ENCODE measurements around the gene SLC26A3.
"Not testable (repeated sequence)": the region's sequence is repeated elsewhere in the genome, so short reads cannot be mapped to it uniquely, and the experiment has no call there.

Gene SLC26A3

DNA sequence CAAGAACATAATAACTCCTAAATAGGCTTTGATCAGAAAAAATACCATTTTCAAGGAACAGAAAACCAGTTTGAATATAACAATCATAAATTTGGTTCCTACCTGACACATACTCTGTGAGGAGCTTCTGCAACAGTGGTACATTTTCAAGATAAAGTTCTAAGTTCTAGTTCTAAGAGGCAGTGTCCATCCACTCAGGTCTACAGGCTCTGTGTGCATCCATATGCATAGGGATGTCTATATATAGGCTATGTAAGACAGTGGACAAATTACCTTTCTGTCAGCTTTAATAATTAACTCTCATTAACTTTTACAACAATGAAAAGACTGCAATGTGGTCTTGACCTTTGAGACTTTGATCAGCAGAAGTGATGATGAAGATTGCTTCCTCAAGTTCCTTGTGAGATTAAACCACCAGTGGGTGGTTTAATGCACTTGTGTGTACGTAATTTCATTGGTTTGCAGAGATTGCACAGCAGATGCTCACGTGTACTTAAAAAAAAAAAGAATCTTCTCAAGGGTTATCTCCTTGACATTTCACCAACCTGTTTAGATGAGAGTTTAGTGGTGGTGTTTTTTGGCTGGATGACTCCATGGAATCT lies at the start of gene SLC26A3:
SLC26A3 (minus strand) TSS at position 215 of the 602 bp plus-strand sequence. CDS start 8,714 bp downstream, outside the sequence.
- Histone ChIP-seq H3K27ac (no peak within 1 kb of the TSS), H3K4me3 (no peak within 1 kb of the TSS)

DNA sequence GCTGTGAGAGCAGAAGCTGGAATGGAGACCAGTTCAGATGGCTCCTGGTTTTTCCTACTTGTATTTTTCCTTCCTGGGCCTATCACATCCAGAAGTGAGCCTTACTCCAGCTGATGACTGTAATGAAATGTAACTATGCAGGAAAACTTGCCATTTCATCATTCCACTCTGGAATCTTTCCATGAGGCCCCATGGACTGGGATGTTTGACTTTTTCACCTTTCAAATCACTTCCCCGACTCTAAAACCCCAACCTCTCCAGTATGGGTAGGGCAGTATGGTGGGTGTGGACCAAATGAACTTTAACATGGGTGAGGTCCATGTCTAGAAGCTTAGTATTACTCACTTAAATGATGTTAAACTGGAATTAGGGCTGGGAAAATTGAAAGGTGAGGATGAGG lies 47.6 kb upstream of the SLC26A3 start:
- H3K27ac ChIP-seq = no peak overlapping the region

DNA sequence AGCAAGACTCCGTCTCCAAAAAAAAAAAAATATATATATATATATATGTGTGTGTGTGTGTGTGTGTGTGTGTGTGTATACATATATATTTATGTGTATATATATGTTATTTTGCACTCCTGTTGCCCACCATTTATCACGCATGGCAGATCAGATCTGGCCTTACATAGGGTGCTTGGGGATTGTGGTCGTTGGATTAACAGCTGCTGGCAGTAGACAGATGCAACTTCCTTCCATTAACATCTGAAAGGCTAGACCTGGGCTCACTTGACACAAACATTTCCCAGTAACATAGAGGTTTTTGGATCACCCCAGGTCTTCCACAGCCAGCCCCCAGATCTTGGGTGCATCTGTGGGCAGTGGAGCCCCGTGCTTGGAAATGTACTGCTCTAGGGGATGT lies 47.2 kb upstream of the SLC26A3 start:
- H3K27ac ChIP-seq = no peak overlapping the region
- no peak overlapping the region for H3K4me3 ChIP-seq

More for the DNA sequence above, 47.6 kb upstream of the SLC26A3 start:
- no peak overlapping the region for H3K4me3 ChIP-seq

DNA sequence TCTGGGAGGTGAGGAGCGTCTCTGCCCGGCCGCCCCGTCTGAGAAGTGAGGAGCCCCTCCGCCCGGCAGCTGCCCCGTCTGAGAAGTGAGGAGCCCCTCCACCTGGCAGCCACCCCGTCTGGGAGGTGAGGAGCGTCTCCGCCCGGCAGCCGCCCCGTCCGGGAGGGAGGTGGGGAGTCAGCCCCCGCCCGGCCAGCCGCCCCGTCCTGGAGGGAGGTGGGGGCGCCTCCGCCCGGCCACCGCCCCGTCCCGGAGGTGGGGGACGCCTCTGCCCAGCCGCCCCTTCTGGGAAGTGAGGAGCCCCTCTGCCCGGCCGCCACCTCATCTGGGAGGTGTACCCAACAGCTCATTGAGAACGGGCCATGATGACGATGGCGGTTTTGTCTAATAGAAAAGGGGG lies 45.2 kb upstream of the SLC26A3 start:
- not testable (repeated sequence) for H3K27ac ChIP-seq, H3K4me3 ChIP-seq

DNA sequence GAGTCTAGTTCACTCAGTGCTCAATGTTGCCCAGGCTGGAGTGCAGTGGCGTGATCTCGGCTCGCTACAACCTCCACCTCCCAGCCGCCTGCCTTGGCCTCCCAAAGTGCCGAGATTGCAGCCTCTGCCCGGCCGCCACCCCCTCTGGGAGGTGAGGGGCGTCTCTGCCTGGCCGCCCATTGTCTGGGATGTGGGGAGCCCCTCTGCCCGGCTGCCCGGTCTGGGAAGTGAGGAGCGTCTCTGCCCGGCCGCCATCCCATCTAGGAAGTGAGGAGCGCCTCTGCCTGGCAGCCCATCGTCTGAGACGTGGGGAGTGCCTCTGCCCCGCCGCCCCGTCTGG lies 44.8 kb upstream of the SLC26A3 start:
- H3K27ac ChIP-seq, H3K4me3 ChIP-seq: not testable (repeated sequence)

DNA sequence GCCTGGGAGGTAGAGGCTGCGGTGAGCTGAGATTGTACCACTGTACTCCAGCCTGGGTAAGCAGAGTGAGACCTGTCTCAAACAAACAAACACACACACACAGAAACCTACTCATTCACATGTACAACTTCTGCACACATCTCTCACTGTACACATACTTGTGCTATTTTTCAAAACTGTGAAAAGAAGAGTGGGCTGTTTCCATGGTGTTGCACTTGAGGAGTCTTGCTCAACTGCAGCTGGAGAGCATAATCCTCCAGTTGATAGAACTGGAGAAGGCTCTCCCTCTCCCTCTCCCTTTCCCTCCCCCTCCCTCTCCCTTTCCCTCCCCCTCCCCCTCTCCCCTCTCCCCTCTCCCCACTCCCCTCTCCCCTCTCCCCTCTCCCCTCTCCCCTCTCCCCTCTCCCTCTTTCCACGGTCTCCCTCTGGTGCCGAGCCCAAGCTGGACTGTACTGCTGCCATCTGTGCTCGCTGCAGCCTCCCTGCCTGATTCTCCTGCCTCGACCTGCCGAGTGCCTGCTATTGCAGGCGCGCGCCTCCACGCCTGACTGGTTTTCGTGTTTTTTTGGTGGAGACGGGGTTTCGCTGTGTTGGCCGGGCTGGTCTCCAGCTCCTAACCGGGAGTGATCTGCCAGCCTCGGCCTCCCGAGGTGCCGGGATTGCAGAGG lies 44.3 kb upstream of the SLC26A3 start:
- Histone ChIP-seq H3K4me3 (no peak overlapping the region), H3K27ac (no peak overlapping the region)

DNA sequence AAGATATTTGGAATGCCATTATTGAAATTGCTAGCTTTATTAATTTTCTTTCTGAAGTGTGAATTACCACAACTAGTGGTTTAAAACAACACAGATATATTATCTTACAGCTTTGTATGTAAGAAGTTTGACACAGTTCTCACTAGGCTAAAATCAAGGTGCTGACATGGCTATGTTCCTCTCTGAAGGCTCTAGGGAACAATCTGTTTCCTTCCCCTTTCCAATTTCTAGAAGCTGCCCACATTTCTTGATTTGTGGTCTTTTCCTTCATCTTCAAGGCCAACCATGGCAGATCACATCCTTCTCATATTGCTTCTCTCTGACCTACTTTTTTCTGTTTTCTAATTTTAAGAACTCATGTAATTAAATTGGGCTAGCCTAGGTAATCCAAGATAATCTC lies 43.3 kb upstream of the SLC26A3 start:
- Histone ChIP-seq H3K27ac (no peak overlapping the region), H3K4me3 (no peak overlapping the region)

DNA sequence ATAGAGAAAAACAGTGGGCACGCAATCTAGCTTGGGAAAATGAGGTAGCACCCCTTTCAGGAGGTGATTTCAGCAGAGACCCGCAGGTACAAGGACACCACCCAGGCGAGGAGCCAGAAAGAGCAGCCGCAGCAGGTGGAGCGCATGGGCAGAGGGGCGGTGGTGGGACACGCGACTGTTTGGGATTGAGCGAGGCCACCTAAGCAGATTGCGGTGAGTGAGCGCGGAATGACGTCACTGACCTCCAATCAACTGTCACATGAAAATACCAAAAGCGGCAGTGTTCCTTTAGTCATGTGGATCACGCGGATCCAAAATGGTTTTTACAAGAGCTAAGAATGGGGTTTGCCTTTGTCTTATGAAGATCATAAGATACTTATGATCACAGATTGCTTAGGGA lies 40.2 kb upstream of the SLC26A3 start:
- no peak overlapping the region for H3K4me3 ChIP-seq
- no peak overlapping the region for H3K27ac ChIP-seq

DNA sequence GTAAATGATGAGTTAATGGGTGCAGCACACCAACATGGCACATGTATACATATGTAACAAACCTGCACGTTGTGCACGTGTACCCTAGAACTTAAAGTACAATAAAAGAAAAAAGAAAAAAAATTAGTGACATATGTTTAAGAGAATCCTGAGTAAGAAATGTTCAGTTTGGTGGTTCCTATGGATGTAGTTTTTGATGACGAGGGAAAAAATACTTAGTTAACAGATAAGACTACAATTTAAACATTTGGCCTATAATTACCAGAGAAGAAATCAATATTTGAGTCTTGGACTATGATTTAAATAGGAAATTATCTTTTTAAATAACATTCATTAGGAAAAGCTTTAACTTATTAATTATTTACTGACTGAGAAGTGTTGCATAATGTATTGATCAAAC lies 39.2 kb upstream of the SLC26A3 start:
- Histone ChIP-seq H3K27ac (no peak overlapping the region), H3K4me3 (no peak overlapping the region)

DNA sequence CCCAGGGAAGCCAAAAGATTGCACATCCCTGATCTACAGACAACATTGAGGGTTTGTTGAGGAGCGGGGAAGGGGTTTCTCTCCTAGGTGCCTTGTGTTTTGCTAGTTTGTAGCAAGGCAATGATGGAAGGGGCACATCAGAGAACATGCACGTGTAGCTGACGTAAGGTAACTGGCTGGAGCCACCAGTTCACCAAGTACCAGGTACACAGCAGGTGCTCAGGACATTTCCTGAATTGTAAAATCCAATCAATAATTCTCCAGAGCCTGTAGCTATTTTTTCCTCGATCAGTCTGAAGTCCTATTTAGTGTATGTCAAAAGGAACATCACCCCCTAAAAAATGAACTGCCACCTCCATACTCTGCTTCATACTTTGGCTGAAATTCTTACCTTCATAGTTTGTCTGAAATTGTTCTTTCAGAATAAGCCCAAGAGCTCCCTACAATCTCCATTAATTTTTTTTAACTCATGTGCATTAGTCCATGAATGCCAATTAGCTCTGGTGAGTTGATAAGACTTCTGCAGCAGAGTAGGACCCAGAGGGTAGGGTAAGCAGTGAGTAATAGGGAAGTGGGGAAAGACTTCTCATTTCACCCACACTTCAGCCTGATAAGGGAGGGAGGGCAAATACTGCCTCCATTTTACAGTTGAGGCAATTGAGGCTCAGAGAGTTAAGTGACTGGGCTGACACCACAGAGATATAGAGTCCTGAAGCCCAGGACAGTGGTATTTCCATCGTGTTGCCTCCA lies 36.0 kb upstream of the SLC26A3 start:
- Histone ChIP-seq H3K27ac (no peak overlapping the region), H3K4me3 (no peak overlapping the region)

DNA sequence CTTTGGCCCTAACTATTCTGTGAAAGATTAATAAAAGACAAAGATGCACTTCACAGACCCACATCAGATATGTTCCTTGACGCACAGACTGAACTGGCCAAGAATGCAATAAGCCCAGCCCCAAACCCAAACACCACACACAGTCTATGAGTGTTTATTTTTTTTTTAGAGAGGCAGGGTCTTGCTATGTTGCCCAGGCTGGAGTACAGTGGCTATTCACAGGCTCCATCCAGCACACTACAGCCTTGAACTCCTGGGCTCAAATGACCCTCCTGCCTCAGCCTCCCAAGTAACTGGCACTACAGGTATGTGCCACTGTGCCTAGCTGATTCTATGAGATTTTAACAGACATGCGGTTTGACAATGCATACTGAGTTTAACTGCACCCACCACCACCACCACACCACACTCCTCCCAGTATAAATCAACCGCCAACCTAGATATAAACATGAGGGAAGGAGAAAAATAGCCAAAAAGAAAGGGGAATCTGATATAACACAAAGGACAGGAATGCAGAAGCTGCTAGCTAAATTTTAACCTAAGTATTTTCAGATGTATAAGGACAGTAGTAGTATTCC lies 35.1 kb upstream of the SLC26A3 start:
- Histone ChIP-seq H3K4me3 (no peak overlapping the region), H3K27ac (no peak overlapping the region)

DNA sequence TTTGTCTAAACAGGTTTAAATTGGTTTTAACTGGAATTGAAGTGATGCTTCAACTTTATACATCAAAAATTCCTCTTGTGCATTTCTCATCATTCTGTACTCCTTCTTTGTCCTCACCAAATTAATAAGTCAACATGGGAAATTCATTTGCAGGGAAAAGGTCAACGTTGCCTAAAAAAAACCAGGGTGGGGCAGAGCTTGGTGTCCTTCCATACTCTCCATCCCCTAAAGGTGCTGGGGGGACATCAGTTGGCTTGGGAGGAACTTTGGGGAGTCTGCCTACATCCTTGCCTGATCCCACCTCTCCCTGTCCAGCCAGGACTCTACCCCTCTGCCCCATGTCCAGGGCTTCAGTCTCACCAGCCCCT lies 34.1 kb upstream of the SLC26A3 start:
- no peak overlapping the region for H3K27ac ChIP-seq
- no peak overlapping the region for H3K4me3 ChIP-seq

DNA sequence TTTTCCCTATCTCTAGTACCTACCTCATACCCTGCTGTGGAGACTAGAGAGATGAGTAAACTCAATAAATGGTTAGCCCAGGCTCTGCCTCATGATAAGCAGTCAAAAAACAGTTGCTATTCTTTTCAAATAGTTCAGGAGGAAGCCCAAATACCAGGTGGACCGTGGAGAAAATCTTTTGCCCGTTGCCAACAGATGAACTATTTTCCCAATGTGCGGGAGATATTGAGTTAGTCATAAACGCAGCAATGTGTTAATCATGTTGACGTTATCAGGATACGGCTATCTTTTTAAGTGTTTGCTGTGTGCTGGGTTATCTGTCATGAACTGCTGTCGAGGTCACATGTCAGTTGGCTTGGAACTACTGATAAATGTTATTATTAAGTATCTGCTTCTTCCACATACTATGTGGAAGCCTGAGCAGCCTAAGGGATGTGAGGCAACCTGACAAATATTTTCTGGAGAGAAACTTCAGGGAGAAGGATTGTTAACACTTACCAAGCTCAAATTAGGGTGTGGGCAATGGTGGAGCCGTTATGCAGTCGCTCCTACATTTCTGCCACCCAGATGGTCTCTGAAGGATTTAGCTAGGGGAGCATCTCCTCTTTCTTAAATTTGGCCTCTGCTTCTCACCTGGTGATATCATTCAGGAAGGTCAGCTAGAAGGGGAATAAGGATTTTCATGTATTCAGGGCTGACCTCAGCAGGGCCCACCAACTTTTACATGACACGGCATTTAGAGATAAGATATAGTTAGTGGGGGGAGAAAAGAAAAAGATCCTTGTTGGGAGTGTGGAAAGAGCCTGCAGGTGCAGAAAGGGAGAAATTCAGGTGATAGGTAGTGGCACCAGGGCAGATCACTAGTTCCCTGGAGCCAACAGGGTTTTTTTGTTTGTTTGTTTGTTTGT lies 33.5 kb upstream of the SLC26A3 start:
- Histone ChIP-seq H3K27ac (no peak overlapping the region), H3K4me3 (no peak overlapping the region)

DNA sequence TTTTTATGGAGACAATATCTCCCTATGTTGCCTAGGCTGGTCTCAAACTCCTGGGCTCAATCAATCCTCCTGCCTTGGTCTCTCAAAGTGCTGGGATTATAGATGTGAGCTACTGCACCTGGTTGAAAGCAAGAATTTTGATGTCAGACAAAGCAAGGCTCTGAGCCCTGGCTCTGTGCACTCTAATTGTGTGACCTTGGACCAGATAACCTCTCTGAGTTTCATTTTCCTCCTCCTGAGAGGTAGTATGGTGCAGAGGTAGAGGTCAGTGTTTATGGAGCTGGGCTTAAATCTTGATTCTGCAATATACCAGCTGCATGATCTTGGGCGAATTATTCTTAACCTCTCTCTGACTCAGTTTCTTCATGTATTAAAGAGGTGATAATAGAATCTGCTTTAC lies 31.4 kb upstream of the SLC26A3 start:
- Histone ChIP-seq H3K27ac (no peak overlapping the region), H3K4me3 (no peak overlapping the region)

DNA sequence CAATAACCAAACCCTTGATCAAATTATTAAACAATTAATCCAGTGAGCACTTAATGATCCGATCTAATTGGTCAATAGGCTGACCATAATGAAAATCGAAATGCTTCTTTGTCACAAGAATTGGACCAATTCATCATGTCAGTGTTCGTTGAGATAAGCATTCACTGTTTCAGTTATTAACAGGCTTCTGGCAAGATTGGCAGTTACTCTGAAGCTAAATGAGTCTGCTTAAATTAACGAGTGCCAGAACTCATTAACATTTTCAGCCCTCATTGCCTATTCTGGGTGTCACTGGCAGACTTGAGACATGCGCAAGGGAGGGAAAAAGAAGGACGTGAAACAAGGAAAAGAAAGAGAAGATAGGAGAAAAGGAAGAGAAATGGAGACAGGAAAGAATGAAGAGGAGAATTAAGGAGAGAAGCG lies 30.7 kb upstream of the SLC26A3 start:
- no peak overlapping the region for H3K27ac ChIP-seq
- no peak overlapping the region for H3K4me3 ChIP-seq

DNA sequence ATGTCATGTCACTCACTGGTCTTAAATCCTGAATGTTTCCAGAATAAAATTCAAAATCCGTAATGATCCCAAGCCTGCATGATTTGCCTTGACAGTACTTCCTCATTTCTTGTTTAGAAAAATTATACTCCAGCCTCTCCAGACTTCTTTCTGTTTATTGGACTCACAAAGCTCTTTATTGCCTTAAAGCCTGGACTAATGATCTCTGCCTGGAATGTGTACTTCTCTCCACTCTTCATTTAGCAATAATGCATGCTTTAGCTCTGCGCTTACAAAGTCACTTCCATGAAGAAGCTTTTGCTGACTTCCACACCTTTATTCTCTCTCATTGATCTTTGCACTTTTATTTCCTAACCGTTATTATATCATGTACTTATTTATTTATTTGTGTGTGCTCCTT lies 27.4 kb upstream of the SLC26A3 start:
- Histone ChIP-seq H3K4me3 (no peak overlapping the region), H3K27ac (no peak overlapping the region)

DNA sequence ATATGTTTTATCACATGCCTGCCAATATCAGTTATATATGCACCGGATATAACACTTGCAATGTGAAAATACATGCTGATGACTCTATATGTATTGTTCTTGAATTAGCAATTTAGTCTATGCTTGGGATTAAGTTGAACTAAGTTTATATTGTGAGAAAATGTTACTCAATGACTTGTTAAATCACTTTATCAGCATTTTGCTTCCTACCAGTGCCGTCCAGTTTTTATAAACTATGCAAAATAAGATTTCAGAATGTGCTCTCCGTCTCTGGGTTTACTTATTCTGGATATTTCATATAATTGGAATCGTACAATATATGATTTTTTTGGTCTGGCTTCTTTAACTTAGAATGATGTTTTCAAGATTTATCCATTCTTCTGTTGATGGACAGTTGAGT lies 25.5 kb upstream of the SLC26A3 start:
- H3K27ac ChIP-seq = no peak overlapping the region
- H3K4me3 ChIP-seq = no peak overlapping the region

DNA sequence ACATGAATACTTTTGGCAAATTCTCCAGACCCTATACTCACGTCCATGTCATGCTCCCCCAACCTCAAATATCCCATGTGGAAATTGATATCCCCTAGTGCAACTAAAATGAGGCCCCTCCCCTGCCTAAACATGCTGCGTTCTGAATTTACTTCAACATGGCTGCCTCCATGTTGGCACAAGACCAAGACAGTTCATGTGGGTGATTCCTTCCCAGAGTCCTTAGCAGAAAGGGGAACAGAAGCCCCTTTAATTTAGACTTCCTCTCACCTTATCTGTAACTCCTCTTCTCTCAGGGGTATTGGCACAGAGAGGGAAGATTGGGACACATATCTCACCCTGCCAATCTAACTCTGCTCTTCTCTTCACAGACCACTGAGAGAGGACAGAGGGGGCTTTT lies 24.5 kb upstream of the SLC26A3 start:
- H3K27ac ChIP-seq = no peak overlapping the region

DNA sequence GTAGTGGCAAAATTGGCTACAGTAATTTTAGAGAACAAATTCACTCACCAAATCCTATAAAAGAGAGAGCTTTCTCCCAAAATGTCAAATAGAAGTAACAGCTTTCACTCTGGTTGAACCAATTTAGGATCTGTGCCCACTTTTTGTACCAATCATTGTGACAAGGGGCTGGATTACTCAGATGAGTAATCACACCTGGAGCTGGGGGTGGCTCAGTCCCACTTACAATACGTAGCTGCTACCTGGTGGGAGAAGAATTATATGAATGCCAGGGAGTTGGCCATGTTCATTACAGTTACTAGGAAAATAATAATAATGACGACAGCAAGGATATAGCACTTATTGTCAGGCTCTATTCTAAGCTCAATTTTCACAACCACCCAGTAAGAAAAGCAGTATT lies 23.4 kb upstream of the SLC26A3 start:
- Histone ChIP-seq H3K27ac (no peak overlapping the region), H3K4me3 (no peak overlapping the region)

More for the DNA sequence above, 24.5 kb upstream of the SLC26A3 start:
- H3K4me3 ChIP-seq = no peak overlapping the region

DNA sequence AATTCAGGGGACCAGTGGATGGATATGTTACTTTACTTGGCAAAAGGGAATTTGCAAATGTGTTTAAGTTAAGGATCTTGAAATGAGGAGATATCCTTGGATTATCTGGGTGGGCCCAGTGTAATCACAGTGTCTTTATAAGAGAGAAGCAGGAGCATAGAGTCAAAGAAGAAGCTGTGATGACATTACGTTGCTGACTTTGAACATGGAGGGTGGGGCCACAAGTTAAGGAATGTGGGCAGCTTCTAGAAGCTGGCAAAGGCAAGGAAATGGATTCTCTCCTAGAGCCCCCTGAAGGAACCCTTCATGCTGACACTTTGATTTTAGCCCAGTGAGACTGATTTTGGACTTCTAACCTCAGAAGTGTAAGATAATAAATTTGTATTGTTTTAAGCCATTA lies 21.8 kb upstream of the SLC26A3 start:
- Histone ChIP-seq H3K27ac (no peak overlapping the region), H3K4me3 (no peak overlapping the region)
